Stimulated activated naive CD4-positive, alpha-beta T cell treated with Interleukin-2 at 50 U/mL for 16 hours (primary cell): ENCODE measurements around the gene ING3.
"Not testable (repeated sequence)": the region's sequence is repeated elsewhere in the genome, so short reads cannot be mapped to it uniquely, and the experiment has no call there.

Experiments
- DNase-seq: peaks from one replicate; lab custom pipeline; 2025; lab: John Stamatoyannopoulos, UW

Gene ING3

GRCh38 chr7:121002048-121002756 is 51.6 kb downstream of the ING3 start:
- no peak for DNase-seq

GRCh38 chr7:121002757-121003200 is 52.2 kb downstream of the ING3 start:
- DNase-seq = no peak

GRCh38 chr7:121003986-121004685 is 53.6 kb downstream of the ING3 start:
- DNase-seq = no peak

GRCh38 chr7:121005058-121005457 is 54.5 kb downstream of the ING3 start:
- not testable (repeated sequence) for DNase-seq

- no peak for DNase-seq
Measured at GRCh38 chr7:121005996-121006584, 55.5 kb downstream of the ING3 start.

GRCh38 chr7:121006711-121007315 is 56.2 kb downstream of the ING3 start:
- no peak for DNase-seq

GRCh38 chr7:121008816-121009215 is 58.2 kb downstream of the ING3 start:
- DNase-seq = no peak

GRCh38 chr7:121011401-121011800 is 60.8 kb downstream of the ING3 start:
- no peak for DNase-seq

GRCh38 chr7:121012170-121012874 is 61.7 kb downstream of the ING3 start:
- no peak for DNase-seq

GRCh38 chr7:121012919-121013318 is 62.3 kb downstream of the ING3 start:
- DNase-seq = no peak

GRCh38 chr7:121015560-121015959 is 65.0 kb downstream of the ING3 start:
- DNase-seq = no peak

GRCh38 chr7:121016966-121017365 is 66.4 kb downstream of the ING3 start:
- no peak for DNase-seq

GRCh38 chr7:121017586-121017985 is 67.0 kb downstream of the ING3 start:
- DNase-seq = no peak

GRCh38 chr7:121019018-121019417 is 68.4 kb downstream of the ING3 start:
- no peak for DNase-seq

- no peak for DNase-seq
Measured at GRCh38 chr7:121020249-121020988, 69.8 kb downstream of the ING3 start.

GRCh38 chr7:121020989-121021969 is 70.7 kb downstream of the ING3 start:
- no peak for DNase-seq

GRCh38 chr7:121023194-121023593 is 72.6 kb downstream of the ING3 start:
- DNase-seq = no peak

- DNase-seq = no peak
Measured at GRCh38 chr7:121023683-121024511, 73.3 kb downstream of the ING3 start.

GRCh38 chr7:121024611-121025010 is 74.0 kb downstream of the ING3 start:
- no peak for DNase-seq
